ENCODE data around the gene RNF223. TPM values are rescaled to one million over a fixed set of nuclear protein-coding genes. Genes with fewer than 3 reads are reported as not detected.
A peak's percentile ranks its signal among the peaks of the same experiment; 100 is the strongest.

Gene RNF223
- total and polyA plus RNA-seq, 2 of the 8 experiments (the other 6 are each of a cell fraction or from before 2014, with no cell fraction given): not detected

GRCh38 chr1:1063945-1064831, 9.9 kb downstream of the RNF223 start (continued):
- TF ChIP-seq CTCF (IDR thresholded peaks at IDR 0.05; ENCODE audit: control extremely low read depth in 1 of 3, insufficient read depth in 1 of 3, low read depth in 1 of 3, low read length in 3 of 3) (peak in 2 of 3 experiments; percentile 78 to 95; a peak in 3 of 4 replicates), ZNF274 (IDR thresholded peaks at IDR 0.05; ENCODE audit: borderline replicate concordance, extremely low read depth, low read length) (no peak), TEAD4 (IDR thresholded peaks at IDR 0.05; ENCODE audit: low read depth, low read length) (no peak), SAP30 (IDR thresholded peaks at IDR 0.05; ENCODE audit: insufficient read depth, insufficient replicate concordance, low read length) (no peak), NRF1 (IDR thresholded peaks at IDR 0.05; ENCODE audit: low read depth, low read length) (no peak), CEBPB (IDR thresholded peaks at IDR 0.05; ENCODE audit: low read depth, low read length) (no peak), CTBP2 (IDR thresholded peaks at IDR 0.05; ENCODE audit: borderline replicate concordance, insufficient read depth, insufficient read length, low read length) (peak; percentile 30), MAX (IDR thresholded peaks at IDR 0.05) (no peak), GTF2F1 (IDR thresholded peaks at IDR 0.05; ENCODE audit: borderline replicate concordance, low read depth, low read length) (no peak)

Data from H1 (cell line).